ENCODE measurements around the gene RABAC1.
"Not testable (repeated sequence)": the region's sequence is repeated elsewhere in the genome, so short reads cannot be mapped to it uniquely, and the experiment has no call there.

RABAC1 gene

GRCh38 chr19:41994521-41994971, 35.4 kb upstream of the RABAC1 start:
- H3K27me3 Mint-ChIP-seq = peaks cover 49% of the 10 kb centered on the region
- peak overlapping the region; percentile 57 for H3K4me3 Mint-ChIP-seq
- peak; percentile 27 for DNase-seq
- no peak overlapping the region for H3K27ac Mint-ChIP-seq
- peaks cover 37% of the 10 kb centered on the region for H3K4me1 Mint-ChIP-seq
- no peaks in the 10 kb centered on the region for H3K36me3 Mint-ChIP-seq (ENCODE audit: low read depth)
- no peaks in the 10 kb centered on the region for H3K9me3 Mint-ChIP-seq
- ATAC-seq = no peak

- peaks cover 44% of the 10 kb centered on the region for H3K27me3 Mint-ChIP-seq
- peaks cover 33% of the 10 kb centered on the region for H3K4me1 Mint-ChIP-seq
- ATAC-seq (peak; percentile 66), DNase-seq (peak; percentile 67)
- H3K27ac Mint-ChIP-seq = no peak within 1 kb of the TSS
- H3K9me3 Mint-ChIP-seq = no peaks in the 10 kb centered on the region
- peak within 1 kb of the TSS; percentile 80 for H3K4me3 Mint-ChIP-seq
- H3K36me3 Mint-ChIP-seq (ENCODE audit: low read depth) = no peaks in the 10 kb centered on the region
These were observed 34.7 kb upstream of the RABAC1 start, which contains the start of gene ATP1A3 for GRCh38 chr19:41993612-41994483. Gene ATP1A3, minus strand, starts transcription at chr19:41994230. Its CDS starts 154 bp downstream, at chr19:41994076.

GRCh38 chr19:41991925-41992569, 32.9 kb upstream of the RABAC1 start:
- Mint-ChIP-seq H3K27me3 (peaks cover 33% of the 10 kb centered on the region), H3K4me1 (peaks cover 23% of the 10 kb centered on the region)
- H3K27ac Mint-ChIP-seq; H3K4me3 Mint-ChIP-seq; H3K9me3 Mint-ChIP-seq; H3K36me3 Mint-ChIP-seq (ENCODE audit: low read depth); ATAC-seq; DNase-seq: not testable (repeated sequence)

- no peaks in the 10 kb centered on the region for H3K9me3 Mint-ChIP-seq
- DNase-seq (no peak), ATAC-seq (no peak)
- H3K4me1 Mint-ChIP-seq = peaks cover 17% of the 10 kb centered on the region
- no peaks in the 10 kb centered on the region for H3K36me3 Mint-ChIP-seq (ENCODE audit: low read depth)
- H3K27ac Mint-ChIP-seq = no peak overlapping the region
- no peak overlapping the region for H3K4me3 Mint-ChIP-seq
- peaks cover 24% of the 10 kb centered on the region for H3K27me3 Mint-ChIP-seq
These were observed 31.9 kb upstream of the RABAC1 start for GRCh38 chr19:41991025-41991424.

- DNase-seq (no peak), ATAC-seq (no peak)
- Mint-ChIP-seq H3K4me1 (peaks cover 16% of the 10 kb centered on the region), H3K36me3 (ENCODE audit: low read depth) (no peaks in the 10 kb centered on the region), H3K4me3 (no peak overlapping the region), H3K9me3 (no peaks in the 10 kb centered on the region), H3K27ac (no peak overlapping the region), H3K27me3 (peaks cover 20% of the 10 kb centered on the region)
These were observed 31.5 kb upstream of the RABAC1 start for GRCh38 chr19:41990615-41991014.

- Mint-ChIP-seq H3K4me1 (peaks cover 11% of the 10 kb centered on the region), H3K27me3 (peaks cover 15% of the 10 kb centered on the region), H3K9me3 (no peaks in the 10 kb centered on the region), H3K27ac (no peak overlapping the region), H3K4me3 (no peak overlapping the region), H3K36me3 (ENCODE audit: low read depth) (no peaks in the 10 kb centered on the region)
- DNase-seq (no peak), ATAC-seq (no peak)
These were observed 30.9 kb upstream of the RABAC1 start for GRCh38 chr19:41990028-41990427.

- Mint-ChIP-seq H3K36me3 (ENCODE audit: low read depth) (no peaks in the 10 kb centered on the region), H3K4me1 (peaks cover 5% of the 10 kb centered on the region), H3K4me3 (no peak overlapping the region), H3K27me3 (peaks cover 9% of the 10 kb centered on the region), H3K27ac (no peak overlapping the region), H3K9me3 (no peaks in the 10 kb centered on the region)
- DNase-seq = no peak
- no peak for ATAC-seq
These were observed 29.8 kb upstream of the RABAC1 start for GRCh38 chr19:41988947-41989346.

- no peaks in the 10 kb centered on the region for H3K4me1 Mint-ChIP-seq
- no peak overlapping the region for H3K4me3 Mint-ChIP-seq
- H3K27ac Mint-ChIP-seq = no peak overlapping the region
- H3K27me3 Mint-ChIP-seq = no peaks in the 10 kb centered on the region
- ATAC-seq (no peak), DNase-seq (no peak)
- H3K36me3 Mint-ChIP-seq (ENCODE audit: low read depth) = no peaks in the 10 kb centered on the region
- H3K9me3 Mint-ChIP-seq = no peaks in the 10 kb centered on the region
These were observed 28.2 kb upstream of the RABAC1 start for GRCh38 chr19:41987141-41987860.

- Mint-ChIP-seq H3K4me1 (no peaks in the 10 kb centered on the region), H3K27me3 (no peaks in the 10 kb centered on the region), H3K9me3 (no peaks in the 10 kb centered on the region), H3K27ac (no peak overlapping the region), H3K36me3 (ENCODE audit: low read depth) (no peaks in the 10 kb centered on the region), H3K4me3 (no peak overlapping the region)
- ATAC-seq (no peak), DNase-seq (no peak)
These were observed 25.8 kb upstream of the RABAC1 start for GRCh38 chr19:41984961-41985360.

- no peaks in the 10 kb centered on the region for H3K36me3 Mint-ChIP-seq (ENCODE audit: low read depth)
- no peaks in the 10 kb centered on the region for H3K27me3 Mint-ChIP-seq
- ATAC-seq = no peak
- H3K27ac Mint-ChIP-seq = no peak overlapping the region
- no peak for DNase-seq
- H3K9me3 Mint-ChIP-seq = no peaks in the 10 kb centered on the region
- H3K4me1 Mint-ChIP-seq = no peaks in the 10 kb centered on the region
- H3K4me3 Mint-ChIP-seq = no peak overlapping the region
These were observed 22.6 kb upstream of the RABAC1 start for GRCh38 chr19:41981724-41982123.

GRCh38 chr19:41978470-41978869, 19.3 kb upstream of the RABAC1 start:
- Mint-ChIP-seq H3K4me1 (no peaks in the 10 kb centered on the region), H3K36me3 (ENCODE audit: low read depth) (no peaks in the 10 kb centered on the region), H3K27ac (no peak overlapping the region), H3K9me3 (no peaks in the 10 kb centered on the region), H3K27me3 (no peaks in the 10 kb centered on the region), H3K4me3 (no peak overlapping the region)
- ATAC-seq (no peak), DNase-seq (no peak)

- Mint-ChIP-seq H3K36me3 (ENCODE audit: low read depth) (no peaks in the 10 kb centered on the region), H3K9me3 (no peaks in the 10 kb centered on the region), H3K4me1 (no peaks in the 10 kb centered on the region), H3K27me3 (no peaks in the 10 kb centered on the region), H3K27ac (no peak overlapping the region), H3K4me3 (no peak overlapping the region)
- DNase-seq (no peak), ATAC-seq (no peak)
These were observed 18.8 kb upstream of the RABAC1 start for GRCh38 chr19:41977916-41978315.

GRCh38 chr19:41974652-41975051, 15.5 kb upstream of the RABAC1 start:
- H3K27me3 Mint-ChIP-seq = no peaks in the 10 kb centered on the region

GRCh38 chr19:41971363-41971762, 12.2 kb upstream of the RABAC1 start:
- ATAC-seq = no peak
- H3K4me1 Mint-ChIP-seq = no peaks in the 10 kb centered on the region
- H3K27ac Mint-ChIP-seq = no peak overlapping the region
- H3K9me3 Mint-ChIP-seq = no peaks in the 10 kb centered on the region
- no peaks in the 10 kb centered on the region for H3K36me3 Mint-ChIP-seq (ENCODE audit: low read depth)
- H3K4me3 Mint-ChIP-seq = no peak overlapping the region
- H3K27me3 Mint-ChIP-seq = no peaks in the 10 kb centered on the region
- no peak for DNase-seq

More at GRCh38 chr19:41974652-41975051, 15.5 kb upstream of the RABAC1 start:
- ATAC-seq (no peak), DNase-seq (no peak)
- H3K4me1 Mint-ChIP-seq = no peaks in the 10 kb centered on the region
- no peak overlapping the region for H3K4me3 Mint-ChIP-seq
- no peak overlapping the region for H3K27ac Mint-ChIP-seq
- no peaks in the 10 kb centered on the region for H3K36me3 Mint-ChIP-seq (ENCODE audit: low read depth)
- no peaks in the 10 kb centered on the region for H3K9me3 Mint-ChIP-seq

Measured in activated naive CD8-positive, alpha-beta T cell treated with anti-CD3 and anti-CD28 coated beads, Interleukin-2, amount 50 U/mL, for 24 hours (primary cell).